Measurements from ENCODE around the gene QRFP.

The QRFP gene

GRCh38 chr9:130933114-130934046 is 36.8 kb upstream of the QRFP start:
- DNase-seq (ENCODE audit: low read depth) = no peak

DNA sequence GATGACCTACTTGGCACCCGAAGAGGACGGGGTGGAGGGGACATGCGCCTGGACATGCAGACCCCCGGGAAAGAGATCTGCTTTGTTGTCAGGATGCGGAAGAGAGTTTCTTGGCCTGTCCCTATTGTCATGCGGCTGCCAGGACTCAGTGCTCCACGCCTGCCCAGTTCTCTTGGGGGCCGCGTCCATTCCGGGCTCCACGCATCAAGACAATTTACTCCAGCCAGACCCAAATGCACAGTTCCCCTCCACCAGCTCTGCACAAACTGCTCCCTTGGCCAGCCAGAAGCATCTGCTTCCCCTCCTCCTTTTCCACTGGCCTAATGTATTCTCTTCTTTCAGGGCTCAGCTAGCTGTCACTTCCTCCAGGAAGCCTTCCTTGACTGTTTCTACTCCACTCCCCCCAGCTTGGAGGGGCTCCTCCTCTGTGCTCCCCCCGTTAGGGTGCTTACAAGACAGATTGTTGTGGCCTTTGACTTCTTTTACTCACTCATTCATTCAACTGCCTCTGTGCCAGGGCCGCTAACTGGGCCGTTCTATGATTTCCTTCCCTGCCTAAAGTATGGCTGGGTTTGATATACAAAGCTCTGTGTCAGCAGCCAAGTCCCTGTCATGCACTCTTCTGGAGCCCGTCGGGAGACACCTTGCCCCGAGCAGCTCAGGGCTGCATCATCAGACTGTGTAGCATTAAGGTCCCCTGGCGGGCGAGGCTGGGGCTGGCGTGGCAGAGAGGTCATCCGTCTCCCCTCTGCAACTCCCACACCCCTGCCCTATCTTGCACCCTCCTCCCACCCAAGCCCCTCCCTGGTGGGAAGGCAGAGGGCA is 35.9 kb upstream of the QRFP start:
- no peak for DNase-seq (ENCODE audit: low read depth)

DNA sequence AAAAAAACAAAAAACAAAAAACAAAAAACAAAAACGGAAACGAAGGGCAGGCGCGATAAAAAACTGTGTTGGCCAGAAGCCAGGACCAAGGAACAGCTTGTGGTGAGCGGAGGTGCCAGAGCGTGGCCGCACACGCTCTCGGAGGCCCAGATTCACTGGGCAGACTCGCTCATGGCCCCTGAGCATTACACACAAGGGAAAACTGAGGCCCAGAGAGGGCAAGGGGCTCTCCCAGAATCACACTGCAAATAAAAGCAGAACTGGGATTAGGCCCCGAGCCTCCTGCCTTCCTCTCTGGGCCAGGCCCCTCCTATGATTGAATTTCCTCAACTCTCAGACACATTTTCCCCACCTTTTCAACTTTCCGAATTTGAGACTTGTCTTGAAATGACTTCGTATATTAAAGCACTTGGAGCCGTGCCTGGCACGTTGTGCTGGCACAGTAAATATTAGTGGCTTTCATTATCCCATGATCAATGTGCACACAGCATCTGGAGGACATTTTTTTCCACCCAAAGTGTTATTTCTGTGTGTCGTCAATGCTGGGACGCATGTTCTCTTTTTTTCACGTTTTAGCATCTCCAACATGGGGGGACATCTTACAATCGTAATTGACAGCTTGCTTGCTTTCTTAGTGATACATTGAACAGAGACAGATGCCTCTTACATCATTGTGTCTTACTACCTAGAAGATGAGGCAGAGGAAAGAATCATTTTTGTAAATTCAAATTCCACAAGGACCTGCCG is 35.1 kb upstream of the QRFP start:
- DNase-seq (ENCODE audit: low read depth) = peak; percentile 20

GRCh38 chr9:130930804-130931349 is 34.3 kb upstream of the QRFP start:
- DNase-seq (ENCODE audit: low read depth) = no peak

- no peak for DNase-seq (ENCODE audit: low read depth)
Measured at GRCh38 chr9:130930132-130930803, 33.7 kb upstream of the QRFP start.

DNA sequence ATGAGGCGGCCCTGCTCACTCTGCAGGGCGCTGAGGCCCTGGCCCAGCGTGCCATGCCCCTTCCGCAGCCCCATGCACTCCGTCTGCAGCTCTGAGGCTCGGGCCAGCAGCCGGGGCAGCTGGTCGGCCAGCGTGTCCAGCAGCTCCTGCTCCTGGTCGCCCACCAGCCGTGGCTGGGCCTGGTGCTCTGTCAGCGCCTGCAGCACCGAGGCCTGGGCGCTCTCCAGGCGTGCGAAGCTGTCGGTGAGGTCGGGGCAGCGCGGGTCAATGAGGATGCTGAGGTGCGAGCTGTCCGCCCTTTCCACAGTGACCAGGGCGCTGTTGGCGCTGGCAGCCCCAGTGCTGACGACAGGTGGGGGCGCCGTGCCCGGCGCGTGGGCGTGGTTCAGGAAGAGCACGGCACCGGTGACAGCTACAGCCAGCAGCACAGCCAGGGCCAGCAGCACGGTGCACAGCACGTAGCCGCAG is 33.0 kb upstream of the QRFP start:
- no peak for DNase-seq (ENCODE audit: low read depth)

DNA sequence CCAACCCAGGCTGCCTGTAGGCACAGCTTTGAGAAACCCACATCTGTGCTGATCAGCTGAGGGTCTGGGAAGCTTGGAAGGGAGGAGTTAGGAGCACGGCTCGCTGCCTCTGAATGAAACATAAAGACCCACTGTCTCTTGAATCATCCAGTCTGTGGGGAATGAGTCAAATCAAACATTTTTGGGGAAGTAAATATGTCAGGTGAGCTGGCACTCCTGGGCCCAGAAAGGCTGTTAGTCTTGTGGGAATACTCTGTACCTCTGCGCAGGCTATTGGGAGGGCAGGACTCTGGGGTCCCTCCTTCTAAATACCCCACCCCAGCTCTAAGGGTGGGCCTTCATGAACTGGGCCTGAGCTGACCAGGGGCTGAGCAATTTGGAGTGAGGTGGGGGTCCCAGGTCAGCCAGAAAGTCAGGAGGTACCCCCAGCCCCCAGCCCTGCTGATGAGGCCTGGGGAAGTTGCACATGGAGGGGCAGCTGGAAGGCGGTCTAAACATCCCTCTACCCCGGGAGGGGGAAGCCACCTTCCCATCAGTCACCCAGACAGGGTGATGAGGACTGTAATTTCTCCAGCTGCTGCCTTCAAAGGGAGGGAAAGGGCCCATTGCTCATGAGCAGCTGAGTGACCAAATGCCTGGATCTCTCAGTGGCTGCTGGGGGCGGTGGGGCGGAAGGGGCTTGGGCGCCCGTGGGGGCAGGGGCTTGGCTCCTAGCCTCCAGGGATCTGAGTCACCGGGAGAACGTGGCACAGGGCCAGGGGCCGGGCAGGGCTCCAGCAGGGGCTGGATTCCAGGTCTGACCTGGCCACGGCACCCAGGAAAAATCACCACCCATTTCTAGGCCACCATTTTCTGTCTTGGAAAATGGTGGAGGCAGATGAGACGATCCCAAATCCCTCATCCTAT is 31.6 kb upstream of the QRFP start:
- no peak for DNase-seq (ENCODE audit: low read depth)

- DNase-seq (ENCODE audit: low read depth) = no peak
Measured at GRCh38 chr9:130927338-130927737, 30.7 kb upstream of the QRFP start.

- DNase-seq (ENCODE audit: low read depth) = no peak
Measured at GRCh38 chr9:130925050-130925678, 28.6 kb upstream of the QRFP start.

- no peak for DNase-seq (ENCODE audit: low read depth)
Measured at GRCh38 chr9:130924448-130924788, 27.8 kb upstream of the QRFP start.

DNA sequence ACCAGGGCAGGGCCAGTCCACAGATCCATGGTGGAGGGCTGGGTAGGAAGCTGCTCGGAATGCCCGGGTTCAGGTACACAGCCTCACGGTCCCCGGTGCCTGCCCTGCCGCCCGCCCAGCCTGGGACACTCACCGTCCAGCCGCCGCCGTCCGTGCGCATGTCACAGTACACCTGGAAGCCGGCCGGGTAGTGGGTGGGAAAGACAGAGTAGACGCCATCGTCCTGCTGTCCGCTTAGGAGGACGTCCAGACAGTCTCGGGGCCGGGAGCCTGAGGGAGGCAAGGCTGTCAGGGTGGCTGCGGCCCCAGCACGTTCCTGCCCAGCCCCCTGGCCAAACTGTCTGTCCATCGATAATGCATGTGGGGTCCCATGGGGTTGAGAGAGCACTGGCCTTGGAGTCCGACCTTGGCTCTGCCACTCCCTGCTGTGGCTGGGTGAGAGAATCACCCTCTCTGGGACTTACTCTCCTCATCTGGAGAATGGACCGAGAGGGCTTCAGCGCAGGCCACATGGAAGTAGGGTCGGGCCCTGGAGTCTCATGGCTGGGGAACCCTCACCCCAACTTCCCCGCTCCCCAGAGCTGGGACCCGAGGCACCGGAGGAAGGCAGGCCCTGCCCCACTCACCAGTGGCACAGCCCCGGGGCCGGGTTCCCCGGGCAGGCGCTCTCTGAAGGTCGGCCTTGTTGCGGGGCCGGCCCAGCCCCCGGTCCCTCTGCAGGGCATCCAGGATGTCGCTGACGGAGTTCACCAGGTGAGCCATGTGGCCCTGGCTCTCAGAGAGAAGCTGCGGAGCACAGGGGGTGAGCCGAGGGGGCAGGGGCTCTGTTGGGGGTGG is 27.2 kb upstream of the QRFP start:
- no peak for DNase-seq (ENCODE audit: low read depth)

- DNase-seq (ENCODE audit: low read depth) = no peak
Measured at GRCh38 chr9:130922893-130923610, 26.4 kb upstream of the QRFP start.

- DNase-seq (ENCODE audit: low read depth) = no peak
Measured at GRCh38 chr9:130921989-130922892, 25.6 kb upstream of the QRFP start.

DNA sequence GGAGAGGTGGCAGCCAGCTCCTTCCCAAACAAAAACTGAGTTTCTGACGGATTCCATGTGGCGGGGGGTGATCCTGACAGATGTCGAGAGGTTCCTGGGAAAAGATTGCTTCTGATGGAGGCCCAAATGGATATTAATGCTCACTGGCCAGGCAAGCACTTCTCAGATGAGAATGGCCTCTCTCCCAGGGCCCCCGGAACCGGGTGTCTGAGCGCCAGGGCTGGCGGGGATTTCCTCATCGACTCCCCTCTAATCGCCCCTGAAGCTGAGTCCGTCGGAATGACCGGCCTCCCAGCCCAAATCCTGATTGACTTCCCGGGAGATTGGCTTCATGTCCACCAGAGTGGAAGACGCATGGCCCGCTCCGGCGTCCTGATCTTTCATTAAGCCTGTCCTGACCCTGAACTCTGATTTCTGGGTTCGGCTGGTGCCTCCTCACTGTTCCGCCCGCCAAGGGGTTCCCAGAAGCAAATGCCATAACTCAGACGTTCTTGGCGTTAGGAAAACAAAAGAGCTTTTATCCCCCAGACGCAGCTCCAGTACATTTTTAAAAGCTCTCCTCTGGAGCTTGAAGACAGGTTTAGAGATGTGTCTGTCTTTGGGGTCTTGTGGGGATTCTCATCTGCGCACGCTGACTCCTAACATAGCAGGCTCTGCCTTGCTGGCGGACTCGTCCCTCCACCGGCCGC is 24.8 kb upstream of the QRFP start:
- no peak for DNase-seq (ENCODE audit: low read depth)

GRCh38 chr9:130920762-130921299 is 24.2 kb upstream of the QRFP start:
- DNase-seq (ENCODE audit: low read depth) = no peak

DNA sequence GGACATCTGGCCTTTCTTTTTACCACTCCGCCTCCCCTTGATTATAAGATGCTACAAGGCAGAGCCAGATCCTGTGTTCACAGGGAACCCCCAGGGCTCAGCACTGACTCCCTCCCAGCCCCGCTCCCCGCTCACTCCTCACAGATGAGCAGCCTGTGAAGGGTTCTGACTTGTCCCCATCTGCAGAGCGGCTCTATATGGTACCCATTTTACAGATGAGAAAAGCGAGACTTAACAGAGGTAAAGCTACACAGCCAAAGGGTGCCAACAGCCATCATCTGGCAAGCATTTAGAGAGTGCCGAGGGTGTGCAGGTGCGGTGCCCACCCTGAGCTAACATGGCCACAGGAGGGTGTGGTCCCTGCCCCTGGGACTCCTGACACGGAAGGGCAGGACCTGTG is 23.6 kb upstream of the QRFP start:
- no peak for DNase-seq (ENCODE audit: low read depth)

Measured in CMK (cell line).